Right renal cortex interstitium (tissue), 3 donors: Measurements from ENCODE around the gene CCL3. TPM values are rescaled to one million over a fixed set of nuclear protein-coding genes. Genes with fewer than 3 reads are reported as not detected.
A peak's percentile ranks its signal among the peaks of the same experiment; 100 is the strongest.
"Not testable (repeated sequence)": the region's sequence is repeated elsewhere in the genome, so short reads cannot be mapped to it uniquely, and the experiment has no call there.

ENCODE experiments used
- DNase-seq, 3 donors: peaks; one replicate each; pipeline ENCODE4 v3.0.0-alpha.2; 2013; ENCODE audit warnings: low read depth in 3 of 3, low spot score in 2 of 3
- polyA plus RNA-seq, 3 donors: library from polyadenylated mRNA; unstranded; fragments of 120-200 nt; gene quantifications; one replicate each; pipeline ENCODE4 v1.2.1, GENCODE V29; 2013; ENCODE audit not compliant: insufficient read length in 3 of 3

CCL3 gene
- polyA plus RNA-seq, 3 donors = 2.4 to 5.0 (median 4.2) TPM

DNA sequence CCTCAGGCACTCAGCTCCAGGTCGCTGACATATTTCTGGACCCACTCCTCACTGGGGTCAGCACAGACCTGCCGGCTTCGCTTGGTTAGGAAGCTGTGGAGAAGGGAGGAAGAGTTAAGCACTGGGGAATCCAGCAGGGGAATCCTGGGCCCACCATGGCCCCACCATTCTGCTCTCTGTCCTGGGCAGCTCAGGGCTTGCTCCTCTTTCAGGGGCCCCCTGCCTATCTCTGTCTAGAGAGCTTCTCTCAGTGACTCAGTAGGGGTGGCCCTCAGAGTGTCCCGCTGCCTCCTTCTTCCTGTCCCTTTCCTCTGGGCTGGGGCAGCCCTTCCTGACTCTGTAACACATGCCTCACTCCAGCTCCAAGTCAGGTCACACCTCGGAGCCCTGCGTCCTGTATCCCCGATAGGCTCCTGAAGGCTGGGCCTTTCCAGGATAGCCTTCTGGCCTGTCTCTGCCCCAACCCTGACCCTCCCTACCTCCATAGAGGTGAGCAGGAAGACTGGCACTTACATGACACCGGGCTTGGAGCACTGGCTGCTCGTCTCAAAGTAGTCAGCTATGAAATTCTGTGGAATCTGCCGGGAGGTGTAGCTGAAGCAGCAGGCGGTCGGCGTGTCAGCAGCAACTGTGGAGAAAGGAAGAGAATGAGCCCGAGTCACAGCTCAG, 1.1 kb downstream of the CCL3 start:
- no peak for DNase-seq

DNA sequence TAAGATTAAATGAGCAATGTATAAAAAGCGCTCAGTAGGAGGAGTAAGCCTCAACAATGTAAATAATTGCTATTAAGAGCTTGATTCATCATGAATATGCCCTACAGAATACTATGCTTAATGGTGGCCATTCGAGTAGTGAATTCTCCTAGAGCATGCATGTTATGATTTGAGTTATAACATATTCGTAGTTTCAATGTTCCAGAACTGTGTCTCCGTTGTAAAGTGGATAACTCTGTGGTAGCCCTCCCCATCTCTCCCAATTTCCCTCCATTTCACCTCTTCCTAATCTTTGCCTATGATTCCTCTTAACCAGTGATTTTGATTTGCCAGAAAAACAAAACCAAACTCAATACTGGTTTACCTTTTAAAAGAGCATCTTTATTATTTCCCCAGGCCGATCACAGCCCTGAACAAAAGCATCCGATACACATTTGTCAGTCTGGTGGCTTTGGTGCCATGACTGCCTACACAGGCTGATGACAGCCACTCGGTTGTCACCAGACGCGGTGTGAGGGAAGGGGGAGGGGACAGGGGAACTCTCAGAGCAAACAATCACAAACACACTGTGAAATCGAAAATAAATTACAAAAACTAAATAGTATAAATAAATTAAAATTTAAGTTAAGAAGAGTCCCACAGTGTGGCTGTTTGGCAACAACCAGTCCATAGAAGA, 1.9 kb downstream of the CCL3 start:
- DNase-seq = not testable (repeated sequence)

DNA sequence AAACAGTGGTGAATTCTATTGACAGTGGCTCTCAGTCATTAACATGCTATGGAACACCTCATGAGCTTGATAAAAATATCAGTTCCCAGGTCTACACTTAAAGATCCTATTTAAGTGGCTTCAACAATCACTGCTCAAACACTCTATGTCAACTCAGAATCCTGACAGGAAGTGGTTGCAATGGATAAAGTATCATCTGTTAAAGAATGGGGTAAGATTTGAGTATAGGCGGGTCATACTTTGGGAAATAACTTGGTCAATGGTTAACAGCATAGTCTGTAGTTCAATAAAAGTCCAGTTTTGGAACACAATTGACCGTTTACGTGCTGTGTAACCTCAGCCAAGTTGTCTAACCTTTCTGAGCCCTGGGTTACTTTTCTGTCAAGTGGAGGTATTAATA, 2.5 kb downstream of the CCL3 start:
- not testable (repeated sequence) for DNase-seq

- DNase-seq = no peak
Observed at GRCh38 chr17:36086791-36087190, 3.2 kb downstream of the CCL3 start.

DNA sequence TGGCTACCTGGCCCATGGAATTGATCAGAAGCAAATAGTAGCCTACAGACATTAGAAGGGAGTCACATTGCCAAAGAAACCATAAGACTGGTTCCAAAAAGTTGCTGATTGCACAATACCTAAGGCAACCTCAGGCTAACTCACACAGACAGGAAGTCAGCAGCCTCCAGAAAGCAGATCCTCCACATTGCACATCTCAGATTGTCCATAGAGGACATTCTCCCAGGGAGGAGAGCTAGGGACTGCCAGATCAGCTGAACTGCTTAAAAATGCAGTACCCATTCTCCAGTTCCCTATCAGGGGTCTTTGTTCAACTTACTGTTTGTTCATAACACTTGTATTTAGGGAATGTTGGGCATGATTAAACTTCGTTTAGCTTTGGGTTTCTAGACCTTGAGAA, 4.2 kb downstream of the CCL3 start:
- DNase-seq = no peak

DNA sequence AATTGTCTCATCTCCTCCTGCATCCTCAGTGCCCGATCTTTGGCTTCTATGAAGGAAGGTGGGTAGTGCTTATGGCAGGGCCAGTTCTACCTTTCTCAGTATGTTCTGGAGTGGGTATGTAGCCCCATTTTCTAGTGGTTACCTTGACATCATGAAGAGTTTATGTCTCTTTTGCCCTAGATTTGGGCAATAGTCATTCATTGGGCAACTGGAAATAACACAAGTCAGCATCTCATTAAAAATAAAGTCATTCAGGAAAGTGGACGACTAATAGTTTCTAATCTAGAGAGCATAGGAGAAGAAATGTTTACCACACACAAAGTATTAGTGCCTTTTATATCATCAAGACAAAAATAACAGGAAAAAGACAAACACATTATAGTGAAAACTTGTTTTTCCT, 6.3 kb downstream of the CCL3 start:
- not testable (repeated sequence) for DNase-seq

GRCh38 chr17:36082482-36083120, 7.3 kb downstream of the CCL3 start:
- not testable (repeated sequence) for DNase-seq

GRCh38 chr17:36081681-36082471, 8.1 kb downstream of the CCL3 start:
- DNase-seq = not testable (repeated sequence)

GRCh38 chr17:36074365-36074764, 15.6 kb downstream of the CCL3 start:
- DNase-seq = no peak

- DNase-seq = peak in 1 of 3 donors; percentile 13
Observed at GRCh38 chr17:36072431-36073121, 17.4 kb downstream of the CCL3 start.

DNA sequence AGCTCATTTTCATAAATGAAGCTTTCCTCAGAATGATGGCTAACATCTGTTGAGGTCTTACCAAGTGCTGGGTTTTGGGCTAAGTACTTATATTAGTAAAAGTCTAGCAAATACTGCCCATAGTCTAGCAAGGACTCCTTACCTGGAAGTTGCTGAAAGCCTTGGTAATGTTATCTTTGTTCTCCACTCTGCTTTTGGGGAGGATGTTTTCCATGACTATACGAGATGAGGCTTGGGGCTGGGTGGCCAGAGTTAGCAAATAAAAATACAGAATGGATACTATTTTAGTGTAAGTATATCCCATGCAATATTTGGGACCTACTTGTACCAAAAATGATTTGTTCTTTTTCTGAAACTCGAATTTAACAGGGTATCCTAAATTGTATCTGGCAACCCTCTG, 18.2 kb downstream of the CCL3 start:
- no peak for DNase-seq

GRCh38 chr17:36070427-36070826, 19.5 kb downstream of the CCL3 start:
- DNase-seq = no peak

DNA sequence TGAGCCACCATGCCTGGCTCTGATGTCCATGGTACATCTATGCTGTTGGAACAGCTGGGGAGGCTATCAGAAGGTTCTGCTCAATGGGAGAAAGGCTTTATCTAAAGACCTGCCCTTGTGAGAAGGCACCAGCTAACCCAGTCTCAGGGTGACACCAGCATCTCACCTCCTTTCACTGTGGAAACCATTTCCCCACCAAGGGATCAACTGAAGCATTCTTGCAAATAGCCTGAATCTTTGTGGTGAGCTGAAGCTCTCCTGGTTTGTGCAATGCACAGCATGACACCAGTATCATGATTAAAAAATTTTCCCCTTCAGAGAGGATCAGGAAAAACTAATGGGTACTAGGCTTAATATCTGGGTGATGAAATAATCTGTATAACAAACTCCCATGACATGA, 20.8 kb downstream of the CCL3 start:
- DNase-seq = no peak

DNA sequence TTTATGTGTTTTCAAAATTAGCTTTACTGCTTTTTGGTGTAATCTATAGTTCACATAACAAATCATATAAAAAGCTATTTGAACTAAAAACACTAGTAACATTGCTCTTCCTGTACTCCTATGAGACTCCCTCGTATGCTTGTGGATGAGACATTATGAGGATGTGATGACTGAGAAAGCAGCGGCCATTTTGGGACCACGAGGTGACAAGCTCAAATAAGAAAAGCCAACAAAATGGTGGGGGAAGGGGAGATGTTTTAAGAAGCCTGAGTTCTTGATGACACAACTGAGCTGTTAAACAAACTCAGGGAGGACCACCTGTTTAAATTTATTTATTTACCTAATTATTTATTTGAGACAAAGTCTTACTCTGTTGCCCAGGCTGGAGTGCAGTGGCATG, 21.4 kb downstream of the CCL3 start:
- DNase-seq = no peak

GRCh38 chr17:36066365-36066985, 23.5 kb downstream of the CCL3 start:
- no peak for DNase-seq

- DNase-seq = no peak
Observed at GRCh38 chr17:36063786-36064541, 26.0 kb downstream of the CCL3 start, which contains the start of gene CCL18. CCL18 (plus strand) TSS chr17:36064272; CDS start chr17:36064343, 71 bp downstream.

DNA sequence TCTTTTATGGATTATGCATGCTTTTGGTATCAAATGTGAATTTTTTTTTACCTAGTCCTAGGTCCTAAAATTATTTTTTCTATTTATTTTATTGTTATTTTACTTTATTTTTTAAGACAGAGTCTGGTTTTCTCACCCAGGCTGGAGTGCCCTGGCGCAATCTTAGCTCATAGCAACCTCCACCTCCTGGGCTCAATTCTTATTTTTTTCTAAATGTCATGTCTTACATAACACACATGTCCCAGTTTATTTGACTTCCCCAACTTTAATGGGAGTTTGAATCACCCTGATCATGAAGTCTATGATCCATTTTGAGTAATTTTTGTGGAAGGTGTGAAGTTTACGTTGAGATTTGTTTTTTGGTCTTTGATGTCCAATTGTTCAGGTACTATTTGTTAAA, 29.1 kb downstream of the CCL3 start:
- DNase-seq = no peak

- DNase-seq = no peak
Observed at GRCh38 chr17:36059406-36059805, 30.5 kb downstream of the CCL3 start.

DNA sequence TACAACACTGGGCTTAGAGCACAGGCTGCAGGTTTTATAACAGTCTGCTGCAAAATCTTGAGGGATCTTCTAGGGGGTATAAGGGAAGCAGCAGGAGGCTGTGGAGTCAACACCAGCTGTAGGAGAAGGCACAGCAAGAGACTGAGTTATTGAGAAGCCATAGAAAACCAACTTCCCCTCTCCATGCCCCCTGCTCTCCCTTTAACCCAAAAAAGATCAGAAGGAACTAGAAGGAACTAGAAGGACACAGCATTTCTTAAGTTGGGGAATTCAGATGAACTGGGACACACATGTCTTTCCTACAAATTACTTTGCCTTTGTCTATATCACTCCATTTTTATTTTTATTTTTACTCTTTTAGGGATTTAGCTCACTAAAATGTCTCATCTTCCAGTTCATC, 32.0 kb downstream of the CCL3 start:
- no peak for DNase-seq
